ENCODE measurements around the gene ARFGAP1.

ARFGAP1 gene

DNA sequence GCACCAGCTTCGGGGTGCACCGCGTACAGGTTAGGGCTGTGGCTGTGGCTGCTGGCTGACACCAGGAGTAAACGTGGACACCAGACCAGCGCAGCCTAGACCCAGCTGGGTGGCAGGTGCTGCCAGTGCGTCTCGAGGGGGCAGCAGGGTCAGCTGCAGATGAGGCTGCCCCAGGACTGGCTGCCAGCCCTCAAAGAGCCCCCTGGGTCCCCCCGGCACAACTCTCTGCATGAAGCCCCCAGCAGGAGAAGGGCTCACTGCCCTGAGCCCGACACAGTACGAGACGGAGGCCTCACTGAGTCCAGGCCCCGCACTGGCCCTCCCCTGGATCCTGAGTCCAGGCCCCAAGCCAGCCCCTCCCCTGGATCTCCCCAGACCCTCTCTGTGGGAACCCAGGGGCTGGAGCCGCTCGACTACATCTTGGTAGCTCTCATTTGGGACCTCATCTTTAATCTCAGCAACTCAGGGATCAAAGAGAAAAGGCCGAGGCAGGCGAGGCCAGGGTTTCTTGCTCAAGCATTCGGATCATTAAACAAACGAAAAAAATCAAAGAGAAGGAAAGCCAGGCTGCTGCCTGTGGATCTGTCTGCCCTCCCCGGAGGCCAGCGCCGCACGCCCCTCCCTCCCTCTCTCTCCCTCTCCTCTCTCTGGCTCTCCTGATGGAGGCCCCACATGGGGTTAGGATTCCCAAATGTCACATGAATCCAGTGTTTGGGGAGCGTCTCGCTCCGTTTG lies 11.4 kb upstream of the ARFGAP1 start:
- DNase-seq = no peak

DNA sequence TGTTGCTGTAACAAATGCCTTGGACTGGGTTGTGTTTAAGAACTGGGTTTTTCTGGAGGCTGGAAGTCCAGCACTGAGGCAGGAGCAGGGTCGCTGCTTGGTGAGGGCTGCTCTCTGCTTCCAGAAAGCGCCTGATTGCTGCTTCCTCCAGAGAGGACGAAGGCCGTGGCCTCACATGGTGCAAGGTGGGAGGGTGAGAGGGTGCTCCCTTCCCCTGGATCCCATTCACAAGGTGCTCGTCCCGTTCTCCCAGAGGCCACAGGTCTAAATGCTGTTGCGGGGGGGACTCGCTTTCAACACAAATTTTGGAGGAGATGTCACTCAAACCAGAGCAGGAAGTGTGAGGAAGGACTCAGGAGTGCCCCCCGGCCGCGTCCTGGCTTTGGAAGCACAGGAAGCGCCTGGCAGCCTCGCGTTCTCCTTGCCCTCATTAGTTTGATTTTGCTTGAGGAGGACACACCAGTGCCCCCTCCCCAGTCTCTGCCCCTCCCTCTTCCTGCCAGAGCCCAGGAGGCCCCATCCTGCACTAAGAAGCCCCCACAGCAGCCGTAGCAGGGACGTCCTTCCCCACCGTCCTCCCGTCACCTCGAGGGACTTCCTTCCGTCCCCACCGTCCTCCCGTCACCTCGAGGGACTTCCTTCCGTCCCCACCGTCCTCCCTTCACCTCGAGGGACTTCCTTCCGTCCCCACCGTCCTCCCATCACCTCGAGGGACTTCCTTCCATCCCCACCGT lies 10.7 kb upstream of the ARFGAP1 start:
- no peak for DNase-seq

GRCh38 chr20:63262836-63263235 lies 9.8 kb upstream of the ARFGAP1 start:
- no peak for DNase-seq

DNA sequence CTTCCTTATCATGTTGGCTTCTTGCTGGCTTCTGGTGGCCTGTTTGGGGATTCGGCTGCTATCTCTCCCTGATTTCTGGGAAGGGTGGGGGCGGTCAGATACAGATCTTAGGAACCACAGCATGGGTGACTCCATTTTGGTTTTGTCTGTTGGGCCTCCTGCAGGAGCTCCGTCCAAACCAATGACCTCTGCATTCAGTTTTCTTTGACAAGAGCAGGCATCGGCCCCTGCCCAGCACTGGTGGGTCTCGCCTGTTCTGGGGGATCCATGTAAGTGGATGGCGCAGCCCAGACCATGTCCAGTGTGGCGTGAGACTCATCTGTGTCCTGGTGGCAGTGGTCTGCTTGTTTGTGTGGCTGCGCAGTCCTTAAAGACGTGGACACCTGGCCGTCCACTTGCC lies 8.6 kb upstream of the ARFGAP1 start:
- no peak for DNase-seq

DNA sequence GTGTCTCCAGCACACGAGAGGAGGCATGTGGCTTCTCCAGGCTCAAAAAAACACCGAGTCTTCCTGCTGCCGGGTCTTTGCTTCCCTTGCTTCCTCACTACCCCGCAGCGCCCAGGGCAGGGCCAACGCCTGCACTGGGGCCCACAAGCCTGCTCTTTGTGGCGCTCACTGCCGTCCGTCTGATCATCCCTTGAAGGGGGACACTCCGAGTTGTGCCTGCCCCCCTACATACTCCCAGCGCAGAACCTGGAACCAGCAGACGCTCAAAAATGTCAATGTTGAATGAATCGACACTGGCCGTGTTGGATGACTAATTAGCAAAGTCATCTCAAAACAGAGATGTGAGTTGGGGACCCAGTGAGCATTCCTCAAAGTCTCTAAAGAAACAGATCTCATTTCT lies 8.1 kb upstream of the ARFGAP1 start:
- no peak for DNase-seq

GRCh38 chr20:63265891-63266515 lies 6.6 kb upstream of the ARFGAP1 start:
- DNase-seq = no peak

- DNase-seq = no peak
These were observed 4.9 kb upstream of the ARFGAP1 start for GRCh38 chr20:63267691-63268090.

DNA sequence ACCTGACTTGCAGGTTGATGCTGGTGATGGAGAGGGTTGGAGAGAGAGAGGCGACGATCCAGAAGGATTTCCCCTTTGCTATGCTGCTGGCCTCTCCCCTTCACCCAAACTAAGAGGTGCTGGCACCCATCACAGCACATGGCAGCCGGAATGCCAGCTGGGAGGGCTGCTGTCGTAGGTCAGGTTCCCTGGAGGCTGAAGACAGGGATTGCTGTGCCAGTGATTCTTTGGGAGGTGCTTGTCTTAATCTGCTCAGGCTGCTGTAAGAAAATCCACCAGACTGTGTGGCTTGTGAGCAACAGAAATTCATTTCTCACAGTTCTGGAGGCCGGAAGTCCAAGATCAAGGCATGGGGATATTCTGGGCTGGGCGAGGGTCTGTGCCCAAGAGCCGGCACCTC lies 4.4 kb upstream of the ARFGAP1 start:
- no peak for DNase-seq

GRCh38 chr20:63268671-63269439 lies 3.8 kb upstream of the ARFGAP1 start:
- DNase-seq = no peak

- DNase-seq = no peak
These were observed 2.9 kb upstream of the ARFGAP1 start for GRCh38 chr20:63269724-63270123.

- DNase-seq = no peak
These were observed 1.8 kb upstream of the ARFGAP1 start for GRCh38 chr20:63270606-63271325.

GRCh38 chr20:63273059-63273579 lies 506 bp downstream of the ARFGAP1 start:
- no peak for DNase-seq

GRCh38 chr20:63273635-63274380 lies 1.2 kb downstream of the ARFGAP1 start:
- DNase-seq = no peak

DNA sequence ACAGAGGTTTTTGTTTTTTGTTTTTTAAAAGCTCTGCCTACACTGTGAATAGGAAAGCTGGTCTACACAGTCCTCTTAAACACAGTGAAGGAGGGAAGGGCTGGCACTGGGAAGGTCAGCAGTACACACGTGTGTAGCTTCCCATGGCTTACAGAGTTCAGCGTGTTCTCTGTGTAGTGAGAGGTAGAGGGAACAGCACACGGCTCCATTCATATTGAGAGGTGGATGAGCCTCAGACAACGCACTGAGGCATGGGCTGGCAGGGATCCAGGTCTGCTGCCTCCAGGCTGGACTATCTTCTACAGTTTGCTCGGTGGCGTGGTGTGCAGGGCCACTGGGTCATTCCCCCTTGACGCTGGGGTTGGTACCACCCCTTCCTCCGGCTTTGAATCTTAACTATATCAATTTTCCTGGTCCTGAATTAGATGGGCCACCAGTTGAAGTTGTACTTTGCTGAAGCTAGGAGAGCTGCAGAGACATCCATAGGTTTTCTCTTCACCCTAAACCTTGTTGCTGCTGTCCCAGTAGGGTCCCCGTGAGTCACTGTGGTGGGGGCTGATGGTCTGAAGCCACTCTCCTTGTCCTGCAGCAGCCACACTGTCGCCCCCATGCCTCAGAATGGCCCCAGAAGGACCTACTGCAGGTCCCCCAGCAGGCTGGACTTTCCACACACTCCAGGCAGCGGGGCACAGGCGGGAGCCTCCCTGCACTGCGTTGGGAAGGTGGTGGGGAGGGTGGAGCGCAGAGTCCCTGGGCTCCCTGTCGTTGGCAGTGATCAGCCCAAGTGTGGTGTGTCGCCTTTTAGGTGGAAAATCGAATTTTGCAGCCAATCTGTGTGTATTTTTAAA lies 2.0 kb downstream of the ARFGAP1 start:
- DNase-seq = no peak

DNA sequence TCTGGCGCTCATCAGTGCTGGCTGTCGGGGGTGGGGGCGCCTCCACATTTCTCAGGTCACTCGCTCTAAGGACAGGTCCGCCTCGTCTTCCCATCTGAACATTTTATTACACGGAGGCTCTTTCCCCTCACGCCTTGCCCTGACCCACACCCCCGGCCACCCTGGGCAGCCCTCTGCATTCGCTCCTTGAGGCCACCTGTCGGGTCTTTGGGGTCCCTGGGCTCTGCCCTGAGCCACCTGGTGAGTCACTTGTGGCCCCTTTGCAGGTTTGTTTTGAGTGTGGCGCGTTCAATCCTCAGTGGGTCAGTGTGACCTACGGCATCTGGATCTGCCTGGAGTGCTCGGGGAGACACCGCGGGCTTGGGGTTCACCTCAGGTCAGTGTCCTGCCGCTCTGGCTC lies 3.2 kb downstream of the ARFGAP1 start:
- no peak for DNase-seq

DNA sequence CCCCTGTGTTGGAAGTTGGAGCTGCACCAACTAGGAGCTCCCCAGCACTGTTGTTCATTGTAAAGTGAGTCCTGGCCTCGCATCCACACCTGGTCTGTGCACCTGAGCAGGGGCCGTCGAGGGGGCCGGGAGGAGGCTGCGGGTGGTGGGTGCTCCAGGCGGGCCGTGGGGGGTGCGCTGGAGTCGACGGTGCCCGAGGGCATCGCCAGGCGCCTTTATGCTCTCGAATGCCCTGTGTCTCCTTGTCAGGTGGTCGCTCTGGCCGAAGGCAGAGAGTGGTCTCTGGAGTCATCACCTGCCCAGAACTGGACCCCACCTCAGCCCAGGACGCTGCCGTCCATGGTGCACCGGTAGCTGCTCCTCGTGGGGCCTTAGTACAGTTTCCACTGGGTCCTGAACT lies 4.3 kb downstream of the ARFGAP1 start:
- DNase-seq = no peak

- DNase-seq = no peak
These were observed 5.1 kb downstream of the ARFGAP1 start for GRCh38 chr20:63277466-63278272.

- no peak for DNase-seq
These were observed 6.0 kb downstream of the ARFGAP1 start for GRCh38 chr20:63278661-63279060.

DNA sequence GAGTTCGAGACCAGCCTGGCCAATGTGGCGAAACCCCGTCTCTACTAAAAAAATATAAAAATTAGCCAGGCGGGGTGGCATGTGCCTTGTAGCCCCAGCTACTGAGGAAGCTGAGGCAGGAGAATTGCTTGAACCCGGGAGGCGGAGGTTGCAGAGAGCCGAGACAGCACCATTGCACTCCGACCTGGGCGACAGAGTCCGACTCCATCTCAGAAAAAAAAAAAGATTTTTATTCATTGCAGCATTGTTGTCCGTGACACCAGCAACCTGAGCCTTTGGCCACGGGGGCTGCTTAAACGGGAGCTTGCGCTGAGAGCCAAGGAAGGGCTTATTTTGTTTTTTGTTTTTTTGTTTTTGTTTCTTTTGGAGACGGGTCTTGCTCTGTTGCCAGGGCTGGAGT lies 7.3 kb downstream of the ARFGAP1 start:
- DNase-seq = no peak

GRCh38 chr20:63280371-63280770 lies 7.8 kb downstream of the ARFGAP1 start:
- DNase-seq = no peak
